Posterior vena cava (tissue), 2 donors: Measurements from ENCODE around the gene DAPL1. TPM values are rescaled to one million over a fixed set of nuclear protein-coding genes. Genes with fewer than 3 reads are reported as not detected.
"Not testable (repeated sequence)": the region's sequence is repeated elsewhere in the genome, so short reads cannot be mapped to it uniquely, and the experiment has no call there.

Experiments used
- DNase-seq: peaks from one replicate; pipeline ENCODE4 v3.0.0-alpha.2; 2020; ENCODE audit warnings: low spot score
- intact Hi-C, 2 donors: fragments of 100-400 bp; cut with DNase I; formaldehyde crosslinking; loops; one replicate each; pipeline versions ENCODE4 v1.14.1 to v1.14.2; 2022 to 2023
- total RNA-seq, 2 donors: library from RNA; stranded (reverse); fragmentation: NEBNext Ultra II Directional; extraction: Animal tissue kit (Norgen Biotek cat#: 25700); gene quantifications; one replicate each; pipeline ENCODE4 v1.2.1, GENCODE V29; 2021
- donor health status: DM: yes; HTN: yes; CAD: no.
- donor health status: DM: yes; HTN: yes; CAD: no.

Gene DAPL1
- total RNA-seq, 2 donors from 2014 or later = not detected

DNA sequence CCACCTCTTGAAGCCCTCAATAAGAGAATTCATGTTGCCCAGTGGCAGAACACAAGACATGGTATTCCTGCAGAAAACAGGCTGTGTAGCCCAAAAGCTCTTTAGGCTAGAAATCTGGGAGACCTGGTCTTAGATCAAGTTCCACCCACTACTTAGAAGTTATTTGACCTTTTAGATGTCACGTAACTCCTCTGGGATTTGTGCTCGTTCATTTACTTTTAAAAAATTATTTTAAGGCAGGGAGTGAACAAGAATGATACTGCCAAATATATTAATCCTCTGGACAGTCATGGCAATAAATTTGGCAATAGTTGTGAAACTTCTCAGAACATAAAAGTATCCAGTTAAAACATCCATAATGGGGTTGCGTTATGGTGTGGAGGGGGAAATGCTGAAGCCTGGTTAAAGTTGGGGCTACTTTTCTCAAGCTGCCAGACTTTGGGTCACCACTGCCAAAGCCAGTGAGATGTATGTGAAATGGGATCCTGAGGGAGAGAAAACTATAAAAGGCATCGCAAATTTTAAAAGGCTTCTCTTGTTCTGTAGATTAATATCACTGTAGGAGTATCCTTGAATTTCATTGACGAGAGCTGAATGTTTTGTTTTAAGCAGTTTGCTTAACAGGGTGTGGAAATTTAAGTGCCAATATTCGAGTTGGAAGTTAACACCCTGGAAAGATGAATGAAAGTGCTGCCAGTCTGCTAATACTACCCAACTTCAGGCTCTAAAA, 15.8 kb downstream of the DAPL1 start:
- intact Hi-C loops = no loop called here

DNA sequence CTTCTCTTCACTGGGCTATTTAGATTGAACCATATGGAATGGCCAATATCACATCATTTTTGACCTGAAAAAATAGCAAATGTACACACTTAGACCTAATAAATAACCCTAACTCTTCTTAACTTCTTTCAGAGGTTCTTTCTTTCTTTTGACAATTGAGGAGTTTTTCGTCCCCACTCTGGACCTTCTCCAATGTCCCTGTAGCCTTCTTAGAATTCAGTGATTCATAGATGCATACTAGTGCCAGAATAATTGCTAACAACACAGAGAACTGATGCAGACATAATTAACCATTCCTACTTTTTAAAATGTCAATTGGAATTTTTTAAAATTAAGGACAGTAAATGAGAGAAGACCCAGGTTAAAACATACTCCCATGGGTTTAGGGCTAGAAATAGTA, 20.0 kb downstream of the DAPL1 start:
- intact Hi-C loops = no loop called here
- no peak for DNase-seq

More for the DNA sequence above, 15.8 kb downstream of the DAPL1 start:
- no peak for DNase-seq

DNA sequence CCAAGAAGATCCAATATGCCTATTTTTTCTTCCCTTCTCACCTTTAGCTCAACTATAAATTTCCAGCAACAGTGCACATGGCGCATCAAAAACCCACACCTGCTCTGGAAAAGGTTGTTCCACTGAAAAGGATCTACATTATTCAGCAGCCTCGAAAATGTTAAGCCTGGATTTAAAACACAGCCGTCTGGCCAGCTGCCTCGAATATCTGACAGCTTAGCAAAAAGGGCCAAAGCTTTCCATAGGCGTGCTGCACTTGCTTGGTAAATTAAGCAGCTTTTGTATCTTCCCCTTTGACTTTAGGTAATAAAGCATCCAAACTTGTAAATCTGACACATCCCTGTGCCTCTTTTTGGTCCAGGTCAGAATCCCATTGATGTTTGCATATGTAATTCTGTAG, 20.5 kb downstream of the DAPL1 start:
- intact Hi-C loops = no loop called here

DNA sequence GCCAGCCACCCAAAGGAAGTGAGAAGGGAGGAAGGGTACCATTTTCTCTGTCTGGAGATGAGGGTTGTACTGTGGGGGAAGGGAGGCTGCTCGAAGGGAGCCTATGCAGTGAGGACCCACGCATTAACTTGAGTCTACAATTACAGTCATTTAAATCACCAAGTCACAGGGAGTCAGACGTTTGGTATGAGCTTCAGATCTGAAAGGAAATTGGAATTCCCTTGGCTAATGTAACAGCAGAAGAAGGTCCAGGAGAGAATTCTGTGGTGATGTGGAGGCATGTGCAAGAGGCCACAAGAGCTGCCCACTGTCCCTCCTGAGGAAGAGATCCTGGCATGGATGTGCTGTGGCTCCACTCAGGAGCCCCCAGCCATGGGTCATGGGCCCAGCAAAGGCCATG, 22.5 kb downstream of the DAPL1 start:
- intact Hi-C loops = no loop called here
- DNase-seq = no peak

More for the DNA sequence above, 20.5 kb downstream of the DAPL1 start:
- DNase-seq = no peak

DNA sequence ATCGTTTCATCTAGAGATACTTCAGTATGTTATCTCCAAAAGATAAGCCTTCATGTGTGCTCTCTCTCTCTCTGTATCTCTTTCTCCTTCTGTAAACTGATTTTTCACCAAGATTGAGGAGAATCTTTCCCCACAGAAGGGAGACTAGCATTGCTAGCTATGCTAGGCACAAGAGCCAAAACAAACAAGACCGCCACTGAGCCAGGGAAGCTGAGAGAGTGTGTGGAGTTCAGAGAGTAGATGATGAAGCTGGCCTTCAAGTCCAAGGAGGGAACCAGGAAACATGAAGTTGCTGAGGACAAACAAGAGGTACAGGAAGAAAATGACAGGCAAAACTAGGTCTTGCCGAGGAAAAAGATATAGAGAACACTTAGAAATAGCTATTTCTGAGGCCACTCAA, 23.4 kb downstream of the DAPL1 start:
- no peak for DNase-seq
- intact Hi-C loops = no loop called here

DNA sequence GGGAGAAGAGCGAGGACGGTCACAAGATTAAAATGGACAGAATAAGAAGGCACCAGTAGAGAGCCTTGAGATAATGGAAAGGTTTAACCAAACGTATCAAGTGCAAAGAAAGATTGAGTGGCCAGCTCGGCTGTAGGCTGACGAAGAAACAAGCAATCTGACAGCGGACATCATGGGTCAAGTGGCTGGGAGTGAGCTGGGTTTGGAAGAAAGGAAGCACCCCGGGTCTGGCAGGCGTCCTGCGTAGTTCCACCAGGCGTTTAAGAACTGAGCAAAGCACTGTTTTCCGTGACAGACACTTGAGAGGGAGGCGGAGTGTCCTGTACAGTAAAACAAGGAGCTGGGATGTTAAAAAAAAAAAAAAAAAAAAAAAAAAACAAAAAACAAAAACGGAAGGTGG, 27.1 kb downstream of the DAPL1 start:
- intact Hi-C loops = no loop called here
- no peak for DNase-seq

DNA sequence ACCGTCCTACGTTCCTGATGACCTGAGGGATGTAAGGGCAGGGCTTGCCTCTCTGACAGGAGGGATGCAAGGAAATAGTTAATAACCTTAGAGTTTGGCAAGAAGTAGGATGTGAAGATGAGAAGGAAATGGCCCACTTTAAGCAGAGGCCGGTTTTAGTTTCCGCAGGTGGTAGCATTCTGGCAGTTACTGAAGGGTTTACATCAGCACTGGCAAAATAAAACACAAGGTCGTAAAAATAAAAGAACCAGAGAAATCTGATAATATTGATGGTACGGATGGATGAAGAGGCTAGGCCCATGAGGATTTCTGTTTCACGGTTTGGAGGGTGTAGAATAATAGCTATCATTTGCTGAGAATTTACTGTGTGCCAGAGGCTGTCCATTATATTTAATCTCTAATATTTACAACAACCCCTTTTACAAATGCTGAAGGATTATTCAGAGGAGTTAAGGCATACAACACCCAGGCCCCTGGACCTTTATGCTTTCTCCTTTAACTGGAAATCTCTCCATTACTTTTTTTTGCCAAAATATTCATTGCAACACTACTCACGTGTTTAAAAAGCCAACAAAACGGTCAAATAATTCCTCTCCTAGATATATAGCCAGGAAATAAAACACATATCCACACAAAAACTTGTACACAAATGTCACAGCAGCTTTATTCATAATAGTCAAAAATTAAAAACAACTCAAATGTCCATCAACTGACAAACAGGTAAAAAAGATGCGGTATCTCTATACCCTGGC, 28.5 kb downstream of the DAPL1 start:
- no peak for DNase-seq
- intact Hi-C loops = no loop called here

DNA sequence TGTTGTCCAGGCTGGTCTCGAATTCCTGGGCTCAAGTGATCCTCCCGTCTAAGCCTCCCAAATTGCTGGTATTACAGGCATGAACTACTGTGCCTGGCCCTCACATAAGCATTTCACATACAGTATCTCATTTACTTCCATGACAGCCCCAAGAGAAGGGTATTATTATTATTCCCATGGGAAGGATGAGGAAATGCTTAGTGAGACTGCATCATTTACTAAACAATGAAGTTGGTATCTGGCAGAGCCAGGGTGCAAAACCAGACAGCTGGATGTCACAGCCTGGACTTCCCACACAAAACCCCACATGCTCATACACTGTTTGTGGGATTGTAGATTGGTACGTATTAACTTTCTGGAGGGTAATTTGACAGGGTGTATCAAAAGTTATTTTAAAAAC, 29.9 kb downstream of the DAPL1 start:
- DNase-seq = no peak
- intact Hi-C loops = no loop called here

DNA sequence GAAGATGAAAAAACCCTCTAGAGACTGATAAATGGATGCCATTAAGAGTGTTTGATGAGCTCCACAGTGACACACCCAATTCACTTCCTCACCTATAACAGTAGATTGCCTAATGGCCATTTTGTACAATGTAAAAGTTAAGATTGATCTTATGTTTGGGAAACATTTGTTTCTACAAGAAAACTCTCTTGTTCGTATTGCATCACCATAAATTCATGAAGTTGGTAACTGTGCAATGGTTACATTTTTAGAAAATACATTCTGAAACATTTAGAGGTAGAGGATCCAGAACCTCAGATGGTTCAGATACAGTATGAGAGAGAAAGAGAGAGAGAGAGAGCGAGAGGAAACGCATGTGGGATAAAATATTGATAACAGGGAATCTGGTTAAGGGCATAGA, 31.8 kb downstream of the DAPL1 start:
- intact Hi-C loops = no loop called here
- no peak for DNase-seq

DNA sequence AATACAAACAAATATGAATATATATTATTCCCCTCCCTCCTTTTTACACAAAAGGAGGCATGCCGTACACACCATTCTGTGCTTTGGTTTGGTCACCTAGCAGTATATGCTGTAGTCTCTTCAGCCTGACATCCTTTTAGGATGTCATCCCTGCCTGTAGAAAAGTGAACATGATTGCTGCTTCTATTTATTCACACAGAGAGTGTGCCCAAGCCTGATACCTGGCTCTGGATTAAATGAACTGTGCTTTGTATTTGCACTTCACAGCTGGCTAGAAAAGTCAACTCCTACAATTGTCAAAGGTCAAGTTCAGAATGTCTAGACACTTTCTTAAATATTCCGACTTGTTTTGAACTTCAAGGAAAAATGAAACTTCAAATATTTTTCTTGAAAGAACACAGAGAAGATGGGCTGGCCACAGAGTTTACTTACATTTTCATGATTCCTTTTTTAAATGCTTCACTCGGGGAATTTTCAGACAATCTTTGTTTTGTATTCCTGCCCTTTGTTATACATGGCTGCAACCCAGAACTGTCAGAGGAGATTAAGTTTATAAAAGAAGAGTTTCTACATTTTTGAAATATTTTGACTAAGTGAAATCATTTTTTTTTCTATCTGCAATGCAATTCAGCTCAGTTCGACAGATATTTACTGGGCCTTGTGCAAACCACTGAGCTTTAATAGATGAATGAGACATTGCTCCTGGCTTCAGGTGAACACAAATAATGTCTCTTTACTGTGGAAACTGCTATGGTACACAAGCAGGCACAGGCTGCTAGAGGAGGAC, 33.5 kb downstream of the DAPL1 start:
- DNase-seq = no peak
- intact Hi-C loops = no loop called here

DNA sequence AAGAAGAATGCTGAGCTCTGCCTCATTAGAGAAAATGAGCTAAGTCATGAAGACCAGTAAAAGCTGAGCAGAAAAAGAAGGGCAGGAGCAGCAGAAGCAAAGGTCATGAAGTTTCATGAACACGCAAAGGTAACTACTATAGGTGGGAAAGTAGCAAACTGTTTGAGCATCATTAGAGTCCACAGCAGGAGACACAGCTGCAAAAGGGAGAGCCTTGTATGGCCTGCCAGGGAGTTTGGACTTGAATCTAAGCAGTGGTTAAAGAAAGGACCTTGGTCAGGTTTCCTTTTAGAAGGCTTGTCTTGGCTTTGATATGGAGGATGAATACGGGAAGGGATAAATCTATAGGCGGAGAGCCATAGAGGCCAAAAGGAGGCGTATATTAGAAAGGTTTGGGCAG, 34.0 kb downstream of the DAPL1 start:
- intact Hi-C loops = no loop called here
- DNase-seq = no peak

DNA sequence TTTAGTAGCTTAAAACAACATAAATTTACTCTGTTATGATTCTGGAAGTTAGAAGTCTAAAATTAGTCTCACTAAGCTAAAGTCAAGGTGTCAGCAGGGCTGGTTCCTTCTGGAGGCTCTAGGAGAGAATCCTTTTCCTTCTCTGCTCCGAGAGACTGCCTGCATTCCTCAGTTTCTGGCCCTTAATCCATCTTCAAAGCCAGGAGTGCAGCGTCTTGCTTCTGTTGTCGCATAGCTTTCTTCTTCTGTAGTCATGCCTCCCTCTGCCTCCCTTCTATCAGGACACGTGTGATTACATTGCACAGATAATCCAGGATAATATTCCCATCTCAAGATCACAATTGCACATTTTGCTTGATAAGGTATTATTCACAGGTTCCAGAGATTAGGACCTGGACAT, 35.1 kb downstream of the DAPL1 start:
- DNase-seq = no peak
- intact Hi-C loops = no loop called here

DNA sequence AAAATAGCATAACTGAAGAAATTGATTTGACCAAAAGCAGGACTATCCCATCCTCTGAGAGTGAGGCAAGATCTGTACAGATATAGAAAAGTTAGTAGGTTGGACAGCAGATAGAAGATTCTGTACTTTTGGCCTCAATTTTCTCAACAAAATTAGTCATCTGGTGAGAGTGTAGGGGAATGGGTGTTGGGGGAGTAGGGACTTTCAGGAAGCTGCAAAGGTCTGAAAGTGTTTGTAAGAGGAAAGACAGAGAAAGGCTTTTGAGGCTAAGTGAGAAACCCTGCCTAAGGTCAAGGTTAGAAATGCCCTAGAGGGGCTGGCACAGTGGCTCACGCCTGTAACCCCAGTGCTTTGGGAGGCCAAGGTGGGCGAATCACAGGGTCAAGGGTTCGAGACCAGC, 40.3 kb downstream of the DAPL1 start:
- no peak for DNase-seq
- intact Hi-C loops = no loop called here

DNA sequence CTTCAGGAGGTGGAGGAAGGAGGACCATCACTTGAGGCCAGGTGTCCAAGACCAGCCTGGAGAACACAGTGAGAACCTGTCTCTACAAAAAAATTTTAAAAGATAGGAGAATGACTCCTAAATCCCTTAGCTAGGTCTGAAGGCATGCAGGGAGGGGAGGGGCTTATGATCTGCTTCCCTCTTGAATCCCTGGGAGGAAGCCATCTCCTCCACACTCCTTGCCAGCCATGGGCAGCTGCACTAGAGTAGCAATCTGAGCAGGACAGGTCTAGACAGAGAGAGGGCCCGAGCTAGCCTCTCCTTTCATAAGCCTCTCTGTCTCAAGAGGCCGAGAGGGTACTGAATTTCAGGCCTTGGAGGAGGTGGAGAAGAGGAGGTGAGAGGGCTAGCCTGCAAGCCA, 42.5 kb downstream of the DAPL1 start:
- intact Hi-C loops = no loop called here
- DNase-seq = no peak

DNA sequence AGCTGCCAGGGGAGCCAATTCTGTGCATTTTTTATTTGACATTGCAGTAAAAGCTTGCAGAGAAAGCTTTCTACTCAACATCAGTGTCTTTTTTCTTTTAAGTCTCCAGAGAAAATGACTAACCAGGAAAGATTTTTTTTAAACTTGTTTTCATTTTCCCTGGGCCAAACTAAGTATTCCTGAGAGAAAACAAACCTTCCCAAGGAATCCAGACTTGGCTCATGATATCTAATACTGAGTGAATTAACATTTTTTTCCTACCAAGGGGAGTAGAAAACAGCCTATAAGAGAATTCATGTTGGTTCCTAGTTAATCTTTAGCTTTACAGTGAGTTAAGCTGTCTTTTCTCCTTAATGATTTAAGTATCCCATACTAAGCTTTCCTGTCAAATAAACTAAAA, 46.7 kb downstream of the DAPL1 start:
- DNase-seq = no peak
- intact Hi-C loops = no loop called here

DNA sequence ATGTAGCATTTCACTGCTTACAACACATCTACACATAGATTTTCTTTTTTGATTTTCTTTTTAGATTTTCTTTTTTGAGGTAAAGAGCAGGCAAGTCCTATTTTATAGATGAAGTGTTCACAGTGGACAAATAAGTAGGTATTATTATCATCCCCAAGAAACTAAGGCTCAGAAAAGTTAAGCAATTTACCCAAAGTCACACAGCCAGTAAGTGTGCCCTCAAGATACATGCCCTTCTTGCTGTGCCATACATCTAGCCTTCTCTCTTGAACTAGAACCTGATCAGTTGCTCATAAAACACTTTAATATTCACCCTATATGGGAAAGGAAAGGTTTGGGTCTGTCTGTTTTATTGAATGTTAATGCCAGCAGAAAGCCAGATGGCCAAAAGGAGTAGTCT, 50.3 kb downstream of the DAPL1 start:
- intact Hi-C loops = no loop called here
- DNase-seq = no peak

DNA sequence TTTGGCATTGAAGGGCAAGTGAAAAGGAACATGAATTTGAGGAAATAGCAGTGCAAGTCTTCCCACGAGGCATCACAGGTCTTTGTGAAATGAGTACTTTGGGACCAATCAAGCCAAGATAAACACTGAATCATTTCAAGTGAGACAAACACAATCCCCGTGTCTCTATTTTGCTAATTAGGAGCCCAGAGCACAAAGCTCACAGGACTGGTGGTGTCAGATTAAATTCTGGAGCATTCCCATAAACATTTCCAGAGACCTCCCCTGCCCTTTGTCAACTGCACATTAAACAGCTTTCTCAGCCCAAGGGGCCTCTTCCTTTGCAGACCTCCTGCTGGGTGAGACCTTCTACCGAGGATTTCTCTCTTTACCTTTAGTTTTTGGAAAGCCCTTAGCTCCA, 50.7 kb downstream of the DAPL1 start:
- no peak for DNase-seq
- intact Hi-C loops = no loop called here

DNA sequence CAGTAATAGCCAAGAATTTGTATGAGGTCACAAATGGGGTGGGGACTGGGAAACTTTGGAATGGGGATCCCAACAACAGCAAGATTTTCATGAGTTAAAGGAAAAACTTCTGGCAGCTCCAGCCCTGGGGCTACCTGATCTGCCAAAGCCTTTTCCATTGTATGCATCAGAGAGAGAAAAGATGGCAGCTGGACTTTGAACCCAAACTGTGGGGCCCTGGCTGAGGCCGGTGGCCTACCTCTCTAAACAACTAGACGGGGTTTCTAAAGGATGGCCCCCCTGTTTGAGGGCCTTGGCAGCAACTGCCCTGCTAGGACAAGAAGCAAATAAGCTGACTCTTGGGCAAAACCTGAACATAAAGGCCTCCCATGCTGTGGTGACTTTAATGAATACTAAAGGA, 52.4 kb downstream of the DAPL1 start:
- intact Hi-C loops, DNase-seq: not testable (repeated sequence)

DNA sequence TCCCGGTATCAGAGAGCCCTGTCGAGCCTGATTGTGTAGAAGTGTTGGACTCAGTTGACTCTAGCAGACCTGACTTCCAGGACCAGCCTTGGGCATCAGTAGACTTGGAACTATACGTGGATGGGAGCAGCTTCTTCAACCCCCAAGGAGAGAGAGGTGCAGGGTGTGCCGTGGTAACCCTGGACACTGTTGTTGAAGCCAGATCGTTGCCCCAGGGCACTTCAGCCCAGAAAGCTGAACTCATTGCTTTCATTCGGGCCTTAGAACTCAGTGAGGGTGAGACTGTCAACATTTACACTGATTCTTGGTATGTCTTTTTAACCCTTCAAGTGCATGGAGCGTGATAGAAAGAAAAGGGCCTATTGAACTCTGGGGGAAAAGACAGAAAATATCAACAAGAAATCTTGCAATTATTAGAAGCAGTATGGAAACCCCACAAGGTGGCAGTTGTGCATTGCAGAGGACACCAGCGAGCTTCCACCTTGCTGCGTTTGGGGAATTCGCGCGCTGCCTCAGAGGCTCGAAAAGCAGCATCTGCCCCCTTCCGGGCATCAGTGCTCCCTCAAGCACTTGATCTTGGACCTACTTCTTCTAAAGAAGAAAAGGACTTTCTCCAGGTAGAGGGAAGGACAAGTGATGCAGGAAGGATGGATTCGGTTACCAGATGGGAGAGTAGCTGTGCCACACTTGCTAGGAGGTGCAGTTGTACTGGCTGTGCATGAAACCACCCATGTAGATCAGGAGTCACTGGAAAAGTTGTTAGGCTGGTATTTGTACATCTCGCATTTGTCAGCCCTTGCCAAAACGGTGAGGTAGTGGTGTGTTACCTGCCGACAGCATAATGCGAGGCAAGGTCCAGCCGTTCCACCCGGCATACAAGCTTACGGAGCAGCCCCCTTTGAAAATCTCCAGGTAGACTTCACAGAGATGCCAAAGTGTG, 53.2 kb downstream of the DAPL1 start:
- intact Hi-C loops, DNase-seq: not testable (repeated sequence)
